GM23338 (cell line): ENCODE results near the gene ZNF488. TPM values are rescaled to one million over a fixed set of nuclear protein-coding genes. Genes with fewer than 3 reads are reported as not detected.

Experiments used
- ATAC-seq: fragments of 200-7000 bp; cut with Tn5 transposase; 3 replicates; pipeline ENCODE4 v1.9.1; 2020
- DNase-seq: peaks from one replicate; pipeline ENCODE4 v3.0.0-alpha.2; 2015; ENCODE audit warnings: low spot score
- H2AFZ ChIP-seq: fragments of 200-600 bp; sonication (generic); 2 replicates; pipeline ENCODE4 v1.8.0; 2016; ENCODE audit warnings: antibody characterized with exemption, mild to moderate bottlenecking, moderate library complexity
- H3F3A ChIP-seq: fragments of 200-600 bp; sonication (generic); replicated peaks from 2 replicates; pipeline ENCODE4 v1.8.0; 2017; ENCODE audit warnings: antibody characterized with exemption, mixed run types, low read depth
- H3K27ac ChIP-seq: fragments of 200-600 bp; sonication (generic); 2 replicates; pipeline ENCODE4 v1.6.1; 2016; ENCODE audit warnings: low read depth
- H3K27me3 ChIP-seq: fragments of 200-600 bp; sonication (generic); 2 replicates; pipeline ENCODE4 v1.8.0; 2016; ENCODE audit warnings: mild to moderate bottlenecking, mixed run types, moderate library complexity; ENCODE audit not compliant: insufficient read depth
- H3K36me3 ChIP-seq: fragments of 200-600 bp; sonication (generic); 2 replicates; pipeline ENCODE4 v1.8.0; 2016; ENCODE audit warnings: mild to moderate bottlenecking; ENCODE audit not compliant: insufficient read depth
- H3K4me1 ChIP-seq: fragments of 200-600 bp; sonication (generic); 2 replicates; pipeline ENCODE4 v1.8.0; 2016; ENCODE audit warnings: mild to moderate bottlenecking, moderate library complexity; ENCODE audit not compliant: insufficient read depth
- H3K4me2 ChIP-seq: fragments of 200-600 bp; sonication (generic); 2 replicates; pipeline ENCODE4 v1.7.1; 2017; ENCODE audit warnings: mixed run types
- H3K4me3 ChIP-seq: fragments of 200-600 bp; sonication (generic); 2 replicates; pipeline ENCODE4 v1.6.1; 2016; ENCODE audit warnings: mixed run types
- H3K79me2 ChIP-seq: fragments of 200-600 bp; sonication (generic); replicated peaks from 2 replicates; pipeline ENCODE4 v1.8.0; 2017; ENCODE audit warnings: mild to moderate bottlenecking; ENCODE audit not compliant: insufficient read depth
- H3K9me2 ChIP-seq: fragments of 200-600 bp; sonication (generic); 2 replicates; pipeline ENCODE4 v1.8.0; 2017; ENCODE audit not compliant: insufficient read depth
- H4K20me1 ChIP-seq: fragments of 200-600 bp; sonication (generic); replicated peaks from 2 replicates; pipeline ENCODE4 v1.8.0; 2017; ENCODE audit warnings: mild to moderate bottlenecking; ENCODE audit not compliant: insufficient read depth
- H3K27ac Mint-ChIP-seq: 2 replicates; pipeline ENCODE4 v1.8.0; 2020; ENCODE audit warnings: inconsistent platforms, mild to moderate bottlenecking, moderate library complexity, mixed read lengths
- H3K27me3 Mint-ChIP-seq: 3 replicates; pipeline ENCODE4 v1.8.0; 2022; ENCODE audit warnings: low read depth, mild to moderate bottlenecking, moderate library complexity, mixed read lengths, inconsistent platforms; ENCODE audit not compliant: insufficient read depth, poor library complexity
- H3K36me3 Mint-ChIP-seq: 3 replicates; pipeline ENCODE4 v1.8.0; 2021; ENCODE audit warnings: low read depth, mild to moderate bottlenecking, inconsistent platforms, moderate library complexity, mixed read lengths
- H3K4me1 Mint-ChIP-seq: 3 replicates; pipeline ENCODE4 v1.8.0; 2020; ENCODE audit warnings: mild to moderate bottlenecking, inconsistent platforms, mixed read lengths
- H3K4me3 Mint-ChIP-seq: 3 replicates; pipeline ENCODE4 v1.8.0; 2021; ENCODE audit warnings: moderate library complexity, mild to moderate bottlenecking, inconsistent platforms, mixed read lengths
- H3K9me3 Mint-ChIP-seq: 3 replicates; pipeline ENCODE4 v1.8.0; 2020; ENCODE audit warnings: moderate library complexity, mild to moderate bottlenecking, inconsistent platforms, mixed read lengths
- CREB1 ChIP-seq: fragments of 250-450 bp; sonication (Bioruptor Pico); IDR thresholded peaks from 2 replicates; pipeline ENCODE4 v1.5.0; 2020; ENCODE audit warnings: low read depth, mild to moderate bottlenecking, moderate library complexity
- ETS1 ChIP-seq: IDR thresholded peaks from 2 replicates; pipeline ENCODE4 v1.6.1; 2016; ENCODE audit warnings: antibody characterized with exemption
- EZH2 ChIP-seq: fragments of 200-600 bp; sonication (generic); IDR thresholded peaks from one replicate; pipeline ENCODE4 v1.8.0; 2017; ENCODE audit warnings: antibody characterized with exemption, mild to moderate bottlenecking, low read depth; ENCODE audit not compliant: unreplicated experiment
- EZH2phosphoT487 ChIP-seq: fragments of 200-600 bp; sonication (generic); IDR thresholded peaks from one replicate; pipeline ENCODE4 v1.8.1; 2018; ENCODE audit warnings: antibody characterized with exemption; ENCODE audit not compliant: unreplicated experiment
- JUNB ChIP-seq: IDR thresholded peaks from one replicate; pipeline ENCODE4 v1.6.1; 2016; ENCODE audit warnings: antibody characterized with exemption; ENCODE audit not compliant: unreplicated experiment
- NANOG ChIP-seq: IDR thresholded peaks from 2 replicates; pipeline ENCODE4 v1.6.1; 2016; ENCODE audit warnings: antibody characterized with exemption, borderline replicate concordance
- POLR2AphosphoS5 ChIP-seq: IDR thresholded peaks from 2 replicates; pipeline ENCODE4 v1.6.1; 2016; ENCODE audit warnings: antibody characterized with exemption, low read depth
- STAT1 ChIP-seq: IDR thresholded peaks from one replicate; pipeline ENCODE4 v1.6.1; 2016; ENCODE audit warnings: antibody characterized with exemption; ENCODE audit not compliant: unreplicated experiment
- ZNF114 ChIP-seq: fragments of 250-450 bp; sonication (Bioruptor Pico); IDR thresholded peaks from 2 replicates; pipeline ENCODE4 v1.5.0; 2020; ENCODE audit warnings: mild to moderate bottlenecking, moderate library complexity
- ZNF331 ChIP-seq: fragments of 250-450 bp; sonication (Bioruptor Pico); IDR thresholded peaks from 2 replicates; pipeline ENCODE4 v1.5.0; 2020; ENCODE audit warnings: low read depth, mild to moderate bottlenecking, moderate library complexity
- ZNF462 ChIP-seq: fragments of 250-450 bp; sonication (Bioruptor Pico); IDR thresholded peaks from 2 replicates; pipeline ENCODE4 v1.5.0; 2020; ENCODE audit warnings: mild to moderate bottlenecking, moderate library complexity
- polyA plus RNA-seq: library from polyadenylated mRNA; unstranded; fragments of >200 nt; fragmentation: Nextera tagmentation; extraction: Ambion mirVana; gene quantifications from 2 replicates; pipeline ENCODE4 v1.2.1, GENCODE V29; 2016
- total RNA-seq: library from RNA; depleted of rRNA; stranded (reverse); fragments of >200 nt; shearing (Covaris generic); gene quantifications from 2 replicates; pipeline ENCODE4 v1.2.3, GENCODE V29; 2014
- TF ChIP-seq, protein P1 (sequence below): IDR thresholded peaks from one replicate; pipeline ENCODE4 v1.6.1; 2018; ENCODE audit warnings: antibody characterized with exemption; ENCODE audit not compliant: unreplicated experiment
- TF ChIP-seq, protein P2 (sequence below), 2 experiments: fragments of 200-600 bp in 1 of 2; sonication (generic) in 1 of 2; conservative IDR thresholded peaks; 2 replicates each; pipeline versions ENCODE4 v1.5.1 to v1.6.1; 2016 to 2017; ENCODE audit warnings: antibody characterized with exemption in 2 of 2, low read depth in 2 of 2, mild to moderate bottlenecking in 2 of 2, moderate library complexity in 1 of 2

The ZNF488 gene
- total and polyA plus RNA-seq, 2 experiments from 2014 or later, result 2.5 to 5.2 TPM

GRCh38 chr10:47383261-47384147 lies 589 bp downstream of the ZNF488 start:
- no peaks in the 10 kb centered on the region for H3K79me2 ChIP-seq
- no peaks in the 10 kb centered on the region; the same call in 1 of the 2 replicates for H3K9me2 ChIP-seq
- Mint-ChIP-seq H3K4me3 (peak overlapping the region; percentile 88), H3K27me3 (peaks cover 20% of the 10 kb centered on the region), H3K4me1 (peaks cover 32% of the 10 kb centered on the region), H3K27ac (peak overlapping the region; percentile 13; the same call in 1 of the 2 replicates), H3K9me3 (peaks cover 26% of the 10 kb centered on the region; the same call in 2 of the 3 replicates), H3K36me3 (peaks cover 9% of the 10 kb centered on the region)
- peaks cover 11% of the 10 kb centered on the region; the same call in 1 of the 2 replicates for H3K27me3 ChIP-seq
- no peak overlapping the region for H3K27ac ChIP-seq
- H2AFZ ChIP-seq, result peak overlapping the region; percentile 99
- H3K4me3 ChIP-seq, result peak overlapping the region; percentile 70
- peak; percentile 88 for DNase-seq
- H3K4me2 ChIP-seq, result peak overlapping the region; percentile 94
- no peaks in the 10 kb centered on the region for H3K36me3 ChIP-seq
- H3K4me1 ChIP-seq, result peaks cover 29% of the 10 kb centered on the region
- H4K20me1 ChIP-seq, result no peaks in the 10 kb centered on the region
- peak; percentile 60 for ATAC-seq
- TF ChIP-seq ZNF114 (CRISPR knock-in tag) (no peak), CREB1 (CRISPR knock-in tag) (no peak), ETS1 (no peak), JUNB (no peak), EZH2 (no peak), ZNF462 (CRISPR knock-in tag) (no peak), EZH2phosphoT487 (no peak), ZNF331 (CRISPR knock-in tag) (no peak), POLR2AphosphoS5 (no peak), STAT1 (no peak), NANOG (no peak)
- TF ChIP-seq, protein P1, sequence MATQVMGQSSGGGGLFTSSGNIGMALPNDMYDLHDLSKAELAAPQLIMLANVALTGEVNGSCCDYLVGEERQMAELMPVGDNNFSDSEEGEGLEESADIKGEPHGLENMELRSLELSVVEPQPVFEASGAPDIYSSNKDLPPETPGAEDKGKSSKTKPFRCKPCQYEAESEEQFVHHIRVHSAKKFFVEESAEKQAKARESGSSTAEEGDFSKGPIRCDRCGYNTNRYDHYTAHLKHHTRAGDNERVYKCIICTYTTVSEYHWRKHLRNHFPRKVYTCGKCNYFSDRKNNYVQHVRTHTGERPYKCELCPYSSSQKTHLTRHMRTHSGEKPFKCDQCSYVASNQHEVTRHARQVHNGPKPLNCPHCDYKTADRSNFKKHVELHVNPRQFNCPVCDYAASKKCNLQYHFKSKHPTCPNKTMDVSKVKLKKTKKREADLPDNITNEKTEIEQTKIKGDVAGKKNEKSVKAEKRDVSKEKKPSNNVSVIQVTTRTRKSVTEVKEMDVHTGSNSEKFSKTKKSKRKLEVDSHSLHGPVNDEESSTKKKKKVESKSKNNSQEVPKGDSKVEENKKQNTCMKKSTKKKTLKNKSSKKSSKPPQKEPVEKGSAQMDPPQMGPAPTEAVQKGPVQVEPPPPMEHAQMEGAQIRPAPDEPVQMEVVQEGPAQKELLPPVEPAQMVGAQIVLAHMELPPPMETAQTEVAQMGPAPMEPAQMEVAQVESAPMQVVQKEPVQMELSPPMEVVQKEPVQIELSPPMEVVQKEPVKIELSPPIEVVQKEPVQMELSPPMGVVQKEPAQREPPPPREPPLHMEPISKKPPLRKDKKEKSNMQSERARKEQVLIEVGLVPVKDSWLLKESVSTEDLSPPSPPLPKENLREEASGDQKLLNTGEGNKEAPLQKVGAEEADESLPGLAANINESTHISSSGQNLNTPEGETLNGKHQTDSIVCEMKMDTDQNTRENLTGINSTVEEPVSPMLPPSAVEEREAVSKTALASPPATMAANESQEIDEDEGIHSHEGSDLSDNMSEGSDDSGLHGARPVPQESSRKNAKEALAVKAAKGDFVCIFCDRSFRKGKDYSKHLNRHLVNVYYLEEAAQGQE, result no peak
- TF ChIP-seq, protein P2, sequence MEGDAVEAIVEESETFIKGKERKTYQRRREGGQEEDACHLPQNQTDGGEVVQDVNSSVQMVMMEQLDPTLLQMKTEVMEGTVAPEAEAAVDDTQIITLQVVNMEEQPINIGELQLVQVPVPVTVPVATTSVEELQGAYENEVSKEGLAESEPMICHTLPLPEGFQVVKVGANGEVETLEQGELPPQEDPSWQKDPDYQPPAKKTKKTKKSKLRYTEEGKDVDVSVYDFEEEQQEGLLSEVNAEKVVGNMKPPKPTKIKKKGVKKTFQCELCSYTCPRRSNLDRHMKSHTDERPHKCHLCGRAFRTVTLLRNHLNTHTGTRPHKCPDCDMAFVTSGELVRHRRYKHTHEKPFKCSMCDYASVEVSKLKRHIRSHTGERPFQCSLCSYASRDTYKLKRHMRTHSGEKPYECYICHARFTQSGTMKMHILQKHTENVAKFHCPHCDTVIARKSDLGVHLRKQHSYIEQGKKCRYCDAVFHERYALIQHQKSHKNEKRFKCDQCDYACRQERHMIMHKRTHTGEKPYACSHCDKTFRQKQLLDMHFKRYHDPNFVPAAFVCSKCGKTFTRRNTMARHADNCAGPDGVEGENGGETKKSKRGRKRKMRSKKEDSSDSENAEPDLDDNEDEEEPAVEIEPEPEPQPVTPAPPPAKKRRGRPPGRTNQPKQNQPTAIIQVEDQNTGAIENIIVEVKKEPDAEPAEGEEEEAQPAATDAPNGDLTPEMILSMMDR (conservative IDR thresholded peaks at IDR 0.05; ENCODE audit: low read depth in 2 of 2), result no peak
- 0 out of 2 replicates have a peak, but pooled peaks cover 5% of the 10 kb centered on the region for H3F3A ChIP-seq
